Heart left ventricle (tissue), 16 donors: ENCODE measurements around the gene LSM2. TPM values are rescaled to one million over a fixed set of nuclear protein-coding genes. Genes with fewer than 3 reads are reported as not detected.

Experiments used
- ATAC-seq, 4 donors: fragments of 200-7000 bp; cut with Tn5 transposase; one replicate each; pipeline ENCODE4 v1.9.1; 2020 to 2022; ENCODE audit warnings: moderate library complexity in 4 of 4, mild to moderate bottlenecking in 3 of 4, moderate number of reproducible peaks in 1 of 4
- DNase-seq, 5 donors: peaks; one replicate each; pipeline ENCODE4 v3.0.0-alpha.2; 2020
- H3K27ac ChIP-seq, 12 donors: fragments of 200-600 bp; sonication (generic) in 4 of 12; one replicate each; pipeline versions ENCODE4 v1.5.0 to v1.8.0; 2016 to 2022; ENCODE audit warnings: mild to moderate bottlenecking in 2 of 12
- H3K27me3 ChIP-seq, 9 donors: fragments of 200-600 bp; sonication (generic) in 2 of 9; one replicate each; pipeline versions ENCODE4 v1.5.1 to v1.8.0; 2016 to 2022; ENCODE audit warnings: mild to moderate bottlenecking in 3 of 9
- H3K36me3 ChIP-seq, 9 donors: fragments of 200-600 bp; sonication (generic) in 2 of 9; one replicate each; pipeline versions ENCODE4 v1.5.0 to v1.8.0; 2018 to 2022; ENCODE audit warnings: mild to moderate bottlenecking in 2 of 9
- H3K4me1 ChIP-seq, 12 donors: fragments of 200-600 bp; sonication (generic) in 4 of 12; one replicate each; pipeline versions ENCODE4 v1.5.0 to v1.8.0; 2016 to 2022; ENCODE audit warnings: mild to moderate bottlenecking in 3 of 12
- H3K4me3 ChIP-seq, 12 donors: fragments of 200-600 bp; sonication (generic) in 4 of 12; one replicate each; pipeline versions ENCODE4 v1.5.0 to v1.8.0; 2017 to 2022; ENCODE audit warnings: mild to moderate bottlenecking in 9 of 12, moderate library complexity in 4 of 12
- H3K9me3 ChIP-seq, 12 donors: fragments of 200-600 bp; sonication (generic) in 4 of 12; one replicate each; pipeline versions ENCODE4 v1.5.0 to v1.8.0; 2016 to 2022; ENCODE audit warnings: mild to moderate bottlenecking in 1 of 12
- CTCF ChIP-seq, 12 donors: fragments of 200-600 bp; sonication (generic) in 4 of 12; IDR thresholded peaks; one replicate each; pipeline versions ENCODE4 v1.5.0 to v1.8.0; 2018 to 2022; ENCODE audit warnings: antibody characterized with exemption in 12 of 12, mild to moderate bottlenecking in 5 of 12
- POLR2A ChIP-seq, 2 donors: fragments of 450-650 bp; IDR thresholded peaks; one replicate each; pipeline ENCODE4 v1.6.1; 2017; ENCODE audit warnings: antibody characterized with exemption in 2 of 2, mild to moderate bottlenecking in 2 of 2, moderate library complexity in 2 of 2
- WGBS, 4 donors: extraction: QIAGEN DNeasy Blood & Tissue Kit in 2 of 4; methylation state at CpG; one replicate each; pipeline versions ENCODE4 v1.1.5 to v1.1.7; 2013 to 2018; 5-methylcytosine and 5-hydroxymethylcytosine counted together
- intact Hi-C, 10 donors: fragments of 100-400 bp; cut with DNase I; formaldehyde crosslinking; loops; one replicate each; pipeline versions ENCODE4 v1.11.1 to v1.14.2; 2022
- polyA plus RNA-seq, 2 donors: library from polyadenylated mRNA; stranded (reverse); fragments of 200-250 nt; gene quantifications; one replicate each; pipeline ENCODE4 v1.2.3, GENCODE V29; 2013
- total RNA-seq, 9 donors: library from RNA; depleted of rRNA in 2 of 9; stranded (reverse); fragments of >200 nt in 2 of 9; fragmentation: NEBNext Ultra II Directional in 3 of 9; extraction: Animal tissue kit (Norgen Biotek cat#: 25700) in 3 of 9; gene quantifications; one replicate each; pipeline versions ENCODE4 v1.1.0 to v1.2.4, GENCODE V29; 2016 to 2023
- donor health status: ischemic (EF 13 %, LVEDD 7.1; RV severe dilation, severe dysfunction).
- donor health status: healthy with polysubstance abuse.
- donor health status: DM: no; HTN: yes; CAD: no.
- donor health status: DM: no; HTN: no; CAD: no.
- donor health status: ischemic (EF 25% LVEDD 6.9; RV normal size, moderate dysfunction).
- donor health status: ischemic (EF 25% LVEDD 5.7; RV mildly dilated, moderate dysfunction).
- donor health status: healthy.
- donor health status: DM: yes; HTN: yes; CAD: no.
- donor health status: ischemic (EF 35%, LVEDD 5.7; RV mildly dilated, moderate dysfunction).
- donor health status: nonischemic (EF 11% LVEDD 7.7; RV severe dilation, severe dysfunction).
- donor health status: DM: yes; HTN: yes; CAD: no.
- donor health status: PGD.
- donor health status: ischemic (EF 29% LVEDD 5.4; RV normal size, mild dysfunction).
- donor health status: nonischemic (EF 23%, LVEDD 6.1; RV moderate dilation, normal function).

LSM2 gene
- total and polyA plus RNA-seq, 11 donors: 22.9 to 64.7 (median 26.6) TPM

- TF ChIP-seq POLR2A (IDR thresholded peaks at IDR 0.05) (no peak), CTCF (IDR thresholded peaks at IDR 0.05) (no peak)
- ATAC-seq (no peak), DNase-seq (no peak)
- Histone ChIP-seq H3K36me3 (peaks cover 0 to 91% (median 69%) of the 10 kb centered on the region in 9 donors), H3K27ac (no peak overlapping the region), H3K9me3 (no peaks in the 10 kb centered on the region), H3K4me1 (peaks cover 0 to 8% (median 2%) of the 10 kb centered on the region in 12 donors), H3K4me3 (no peak overlapping the region), H3K27me3 (no peaks in the 10 kb centered on the region)
- WGBS, 4 donors: 90 to 94% (median 93%) methylated on average over 27 to 32 of the region's 32 CpGs
- intact Hi-C loops: no loop called here
Observed at GRCh38 chr6:31782126-31782855, 24.5 kb downstream of the LSM2 start.

GRCh38 chr6:31781244-31782125 lies 25.3 kb downstream of the LSM2 start:
- Histone ChIP-seq H3K27ac (no peak overlapping the region), H3K4me1 (peaks cover 0 to 16% (median 10%) of the 10 kb centered on the region in 12 donors), H3K36me3 (peaks cover 0 to 83% (median 69%) of the 10 kb centered on the region in 9 donors), H3K9me3 (no peaks in the 10 kb centered on the region), H3K4me3 (no peak overlapping the region), H3K27me3 (no peaks in the 10 kb centered on the region)
- intact Hi-C loops: no loop called here
- 97 to 98% (median 97%) methylated on average over 19 to 23 of the region's 23 CpGs for WGBS, 4 donors
- no peak for ATAC-seq
- DNase-seq: no peak
- TF ChIP-seq CTCF (IDR thresholded peaks at IDR 0.05) (no peak), POLR2A (IDR thresholded peaks at IDR 0.05) (no peak)

GRCh38 chr6:31780507-31781243 lies 26.1 kb downstream of the LSM2 start:
- Histone ChIP-seq H3K4me3 (no peak overlapping the region), H3K27me3 (no peaks in the 10 kb centered on the region), H3K4me1 (peaks cover 0 to 20% (median 12%) of the 10 kb centered on the region in 12 donors), H3K27ac (no peak overlapping the region), H3K36me3 (peaks cover 0 to 77% (median 69%) of the 10 kb centered on the region in 9 donors), H3K9me3 (no peaks in the 10 kb centered on the region)
- ATAC-seq (no peak), DNase-seq (no peak)
- no peak for TF ChIP-seq CTCF (IDR thresholded peaks at IDR 0.05)
- TF ChIP-seq POLR2A (IDR thresholded peaks at IDR 0.05): no peak
- intact Hi-C loops: no loop called here
- WGBS, 4 donors: 88 to 93% (median 91%) methylated on average over 15 to 20 of the region's 20 CpGs
